GM18861 (cell line): ENCODE measurements around the gene TM2D3.

Experiments
- ATAC-seq: cut with Tn5 transposase; IDR thresholded peaks from one replicate; pipeline ENCODE4 v1.9.1; 2021; ENCODE audit not compliant: unreplicated experiment

TM2D3 gene

GRCh38 chr15:101652098-101652785, at the start of gene TM2D3:
Gene TM2D3, minus strand, starts transcription at chr15:101652381. Its CDS starts 20 bp downstream, at chr15:101652361.
- peak; percentile 65 for ATAC-seq

- no peak for ATAC-seq
These were observed 46.1 kb upstream of the TM2D3 start for GRCh38 chr15:101698314-101698713.

GRCh38 chr15:101697488-101697887, 45.3 kb upstream of the TM2D3 start:
- ATAC-seq: no peak

- no peak for ATAC-seq
These were observed 44.6 kb upstream of the TM2D3 start for GRCh38 chr15:101696829-101697228.

- no peak for ATAC-seq
These were observed 42.1 kb upstream of the TM2D3 start for GRCh38 chr15:101694261-101694660.

GRCh38 chr15:101692801-101693598, 40.8 kb upstream of the TM2D3 start:
- ATAC-seq: no peak

- no peak for ATAC-seq
These were observed 37.7 kb upstream of the TM2D3 start for GRCh38 chr15:101689901-101690300.

- no peak for ATAC-seq
These were observed 34.5 kb upstream of the TM2D3 start for GRCh38 chr15:101686718-101687117.

- no peak for ATAC-seq
These were observed 32.7 kb upstream of the TM2D3 start for GRCh38 chr15:101684877-101685276.

GRCh38 chr15:101684384-101684783, 32.2 kb upstream of the TM2D3 start:
- ATAC-seq: no peak

GRCh38 chr15:101679806-101680205, 27.6 kb upstream of the TM2D3 start:
- ATAC-seq: no peak

- no peak for ATAC-seq
These were observed 24.7 kb upstream of the TM2D3 start for GRCh38 chr15:101676921-101677329.

- peak; percentile 65 for ATAC-seq
These were observed 23.8 kb upstream of the TM2D3 start for GRCh38 chr15:101675796-101676582.

- no peak for ATAC-seq
These were observed 22.8 kb upstream of the TM2D3 start for GRCh38 chr15:101675015-101675414.

- ATAC-seq: no peak
These were observed 20.1 kb upstream of the TM2D3 start for GRCh38 chr15:101672298-101672697.

GRCh38 chr15:101669744-101670143, 17.6 kb upstream of the TM2D3 start:
- no peak for ATAC-seq

GRCh38 chr15:101667881-101668280, 15.7 kb upstream of the TM2D3 start:
- ATAC-seq: no peak

GRCh38 chr15:101664303-101664913, 12.2 kb upstream of the TM2D3 start:
- no peak for ATAC-seq

- no peak for ATAC-seq
These were observed 10.0 kb upstream of the TM2D3 start for GRCh38 chr15:101662203-101662602.

GRCh38 chr15:101660005-101660404, 7.8 kb upstream of the TM2D3 start:
- ATAC-seq: no peak
